Vagina (tissue), 2 donors: Measurements from ENCODE around the gene PAFAH1B1. TPM values are rescaled to one million over a fixed set of nuclear protein-coding genes. Genes with fewer than 3 reads are reported as not detected.
"Not testable (repeated sequence)": the region's sequence is repeated elsewhere in the genome, so short reads cannot be mapped to it uniquely, and the experiment has no call there.

Source experiments
- DNase-seq, 2 donors: peaks; one replicate each; pipeline ENCODE4 v3.0.0-alpha.2; 2017; ENCODE audit errors: extremely low spot score in 2 of 2
- H3K27ac ChIP-seq: fragments of 200-600 bp; sonication (generic); one replicate; pipeline ENCODE4 v1.5.1; 2019
- H3K27me3 ChIP-seq: fragments of 200-600 bp; sonication (generic); one replicate; pipeline ENCODE4 v1.5.1; 2019
- H3K36me3 ChIP-seq, 2 donors: fragments of 200-600 bp; sonication (generic); one replicate each; pipeline ENCODE4 v1.5.1; 2017 to 2019
- H3K4me1 ChIP-seq: fragments of 200-600 bp; sonication (generic); one replicate; pipeline ENCODE4 v1.5.1; 2019
- H3K4me3 ChIP-seq, 2 donors: fragments of 200-600 bp; sonication (generic); 1 replicate in 1 of 2; 2 replicates in 1 of 2; pipeline ENCODE4 v1.5.1; 2016 to 2019
- H3K9me3 ChIP-seq: fragments of 200-600 bp; sonication (generic); one replicate; pipeline ENCODE4 v1.5.1; 2019
- POLR2A ChIP-seq, 2 donors: fragments of 450-650 bp; IDR thresholded peaks; one replicate each; pipeline ENCODE4 v1.6.1; 2017; ENCODE audit warnings: antibody characterized with exemption in 2 of 2, mild to moderate bottlenecking in 2 of 2, moderate library complexity in 2 of 2
- POLR2AphosphoS5 ChIP-seq, 2 donors: sonication (generic); formaldehyde crosslinking; IDR thresholded peaks; one replicate each; pipeline ENCODE4 v1.9.0; 2017; ENCODE audit warnings: antibody characterized with exemption in 2 of 2, mild to moderate bottlenecking in 2 of 2, low read depth in 1 of 2; ENCODE audit not compliant: insufficient read depth in 1 of 2
- intact Hi-C: fragments of 100-400 bp; cut with DNase I; formaldehyde crosslinking; loops from one replicate; pipeline ENCODE4 v1.15.1; 2023
- total RNA-seq: library from RNA; depleted of rRNA; stranded (reverse); fragments of >200 nt; gene quantifications from one replicate; pipeline ENCODE4 v1.2.3, GENCODE V29; 2016
- TF ChIP-seq, protein P1 (sequence below), 3 experiments: fragments of 450-650 bp in 2 of 3; fragments of 200-600 bp in 1 of 3; sonication (generic) in 1 of 3; IDR thresholded peaks; one replicate each; pipeline ENCODE4 v1.5.1; 2017 to 2019; ENCODE audit warnings: antibody characterized with exemption in 3 of 3, mild to moderate bottlenecking in 2 of 3, moderate library complexity in 2 of 3

PAFAH1B1 gene
- total RNA-seq, 1 donor from 2014 or later = 102 TPM

DNA sequence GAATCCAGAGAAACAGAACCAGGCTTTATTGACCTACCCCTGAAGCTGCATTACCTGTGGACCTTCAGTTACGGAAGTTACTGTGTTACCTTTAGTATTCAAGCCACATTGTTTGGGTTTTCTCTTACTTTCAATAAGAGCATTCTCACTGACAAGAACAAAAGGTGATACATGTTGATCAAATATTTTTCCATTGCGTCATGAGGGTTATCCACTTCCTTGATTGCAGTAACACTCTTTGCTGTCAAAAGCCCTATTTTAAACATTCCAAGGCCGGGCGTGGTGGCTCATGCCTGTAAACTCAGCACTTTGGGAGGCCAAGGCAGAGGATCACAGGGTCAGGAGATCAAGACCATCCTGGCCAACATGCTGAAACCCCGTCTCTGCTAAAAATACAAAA, 28.6 kb upstream of the PAFAH1B1 start:
- intact Hi-C loops = no loop called here
- Histone ChIP-seq H3K27ac (peak overlapping the region; percentile 47), H3K36me3 (no peaks in the 10 kb centered on the region), H3K9me3 (no peaks in the 10 kb centered on the region), H3K27me3 (no peaks in the 10 kb centered on the region), H3K4me1 (no peaks in the 10 kb centered on the region), H3K4me3 (no peak overlapping the region)
- no peak for TF ChIP-seq POLR2A (IDR thresholded peaks at IDR 0.05)
- TF ChIP-seq, protein P1, sequence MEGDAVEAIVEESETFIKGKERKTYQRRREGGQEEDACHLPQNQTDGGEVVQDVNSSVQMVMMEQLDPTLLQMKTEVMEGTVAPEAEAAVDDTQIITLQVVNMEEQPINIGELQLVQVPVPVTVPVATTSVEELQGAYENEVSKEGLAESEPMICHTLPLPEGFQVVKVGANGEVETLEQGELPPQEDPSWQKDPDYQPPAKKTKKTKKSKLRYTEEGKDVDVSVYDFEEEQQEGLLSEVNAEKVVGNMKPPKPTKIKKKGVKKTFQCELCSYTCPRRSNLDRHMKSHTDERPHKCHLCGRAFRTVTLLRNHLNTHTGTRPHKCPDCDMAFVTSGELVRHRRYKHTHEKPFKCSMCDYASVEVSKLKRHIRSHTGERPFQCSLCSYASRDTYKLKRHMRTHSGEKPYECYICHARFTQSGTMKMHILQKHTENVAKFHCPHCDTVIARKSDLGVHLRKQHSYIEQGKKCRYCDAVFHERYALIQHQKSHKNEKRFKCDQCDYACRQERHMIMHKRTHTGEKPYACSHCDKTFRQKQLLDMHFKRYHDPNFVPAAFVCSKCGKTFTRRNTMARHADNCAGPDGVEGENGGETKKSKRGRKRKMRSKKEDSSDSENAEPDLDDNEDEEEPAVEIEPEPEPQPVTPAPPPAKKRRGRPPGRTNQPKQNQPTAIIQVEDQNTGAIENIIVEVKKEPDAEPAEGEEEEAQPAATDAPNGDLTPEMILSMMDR (IDR thresholded peaks at IDR 0.05) = no peak
- TF ChIP-seq POLR2AphosphoS5 (IDR thresholded peaks at IDR 0.05; ENCODE audit: insufficient read depth in 1 of 2, low read depth in 1 of 2) = peak in 1 of 2 donors; percentile 70
- DNase-seq = no peak

DNA sequence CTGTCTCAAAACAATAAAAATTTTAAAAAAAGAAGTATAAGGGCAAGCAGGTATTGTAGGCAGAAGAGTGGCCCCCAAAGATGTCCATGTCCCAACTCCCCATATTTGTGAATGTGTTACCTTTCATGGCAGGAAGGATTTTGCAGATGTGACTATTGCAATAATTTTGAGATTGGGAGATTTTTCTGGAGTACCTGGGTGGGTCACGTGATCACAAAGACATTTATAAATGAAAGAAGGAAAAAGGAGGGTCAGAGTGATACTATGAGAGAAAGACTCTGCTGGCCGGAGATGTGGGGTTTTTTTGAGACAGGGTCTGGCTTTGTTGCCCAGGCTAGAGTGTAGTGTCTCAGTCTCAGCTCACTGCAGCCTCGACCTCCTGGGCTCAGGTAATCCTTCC, 27.4 kb upstream of the PAFAH1B1 start:
- intact Hi-C loops = no loop called here
- Histone ChIP-seq H3K27me3 (no peaks in the 10 kb centered on the region), H3K27ac (no peak overlapping the region), H3K36me3 (no peaks in the 10 kb centered on the region), H3K9me3 (no peaks in the 10 kb centered on the region), H3K4me3 (no peak overlapping the region), H3K4me1 (no peaks in the 10 kb centered on the region)
- DNase-seq = no peak
- TF ChIP-seq, protein P1 (IDR thresholded peaks at IDR 0.05) = no peak
- TF ChIP-seq POLR2A (IDR thresholded peaks at IDR 0.05) = no peak
- TF ChIP-seq POLR2AphosphoS5 (IDR thresholded peaks at IDR 0.05; ENCODE audit: insufficient read depth in 1 of 2, low read depth in 1 of 2) = no peak

DNA sequence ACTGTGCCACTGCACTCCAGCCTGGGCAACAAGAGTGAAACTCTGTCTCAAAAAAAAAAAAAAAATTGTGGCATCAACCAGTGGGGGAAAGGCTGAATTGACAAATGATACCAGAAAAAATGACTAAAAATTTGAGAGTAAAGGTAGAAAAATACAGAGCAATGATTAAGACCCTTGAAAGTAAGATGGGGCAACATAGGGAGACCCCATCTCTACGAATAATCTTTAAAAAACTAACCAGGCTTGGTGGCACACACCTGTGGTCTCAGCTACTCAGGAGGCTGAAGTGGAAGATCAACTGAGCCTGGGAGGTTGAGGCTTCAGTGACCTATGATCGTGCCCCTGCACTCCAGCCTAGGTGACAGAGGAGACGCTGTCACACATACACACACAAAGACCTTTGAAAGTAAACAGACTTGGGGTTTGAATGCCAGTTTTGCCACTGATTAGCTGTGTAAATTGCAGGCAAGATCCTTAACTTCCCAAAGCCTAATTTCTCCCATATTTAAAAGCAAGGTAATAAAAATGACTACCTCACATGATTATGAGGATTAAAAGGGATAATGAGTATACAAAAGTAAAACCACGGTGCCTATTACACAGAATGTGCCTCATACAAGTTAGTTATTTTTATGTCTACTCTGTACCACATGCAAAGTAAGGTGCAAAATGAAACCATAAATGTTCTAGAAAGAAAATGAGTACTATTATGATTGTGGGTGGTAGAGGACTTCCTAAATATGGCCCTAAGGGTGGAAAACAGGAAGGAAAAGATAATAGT, 21.7 kb upstream of the PAFAH1B1 start:
- Histone ChIP-seq H3K4me1 (no peaks in the 10 kb centered on the region), H3K27me3 (no peaks in the 10 kb centered on the region), H3K9me3 (no peaks in the 10 kb centered on the region), H3K27ac (no peak overlapping the region), H3K36me3 (no peaks in the 10 kb centered on the region), H3K4me3 (no peak overlapping the region)
- no peak for DNase-seq
- intact Hi-C loops = no loop called here
- TF ChIP-seq, protein P1 (IDR thresholded peaks at IDR 0.05) = no peak
- no peak for TF ChIP-seq POLR2AphosphoS5 (IDR thresholded peaks at IDR 0.05; ENCODE audit: insufficient read depth in 1 of 2, low read depth in 1 of 2)
- TF ChIP-seq POLR2A (IDR thresholded peaks at IDR 0.05) = no peak

DNA sequence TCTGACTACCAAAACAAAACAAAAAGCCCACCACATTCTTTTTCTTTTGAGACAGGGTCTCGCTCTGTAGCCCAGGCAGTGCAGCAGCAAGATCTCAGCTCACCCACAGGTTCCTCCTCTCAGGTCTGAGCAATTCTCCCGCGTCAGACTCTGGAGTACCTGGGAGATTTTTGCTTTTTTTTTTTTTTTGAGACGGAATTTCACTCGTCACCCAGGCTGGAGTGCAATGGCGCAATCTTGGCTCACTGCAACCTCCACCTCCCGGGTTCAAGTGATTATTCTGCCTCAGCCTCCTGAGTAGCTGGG, 21.2 kb upstream of the PAFAH1B1 start:
- H3K9me3 ChIP-seq, H3K4me1 ChIP-seq, H3K27me3 ChIP-seq, H3K4me3 ChIP-seq, H3K27ac ChIP-seq, DNase-seq, H3K36me3 ChIP-seq, intact Hi-C loops: not testable (repeated sequence)

DNA sequence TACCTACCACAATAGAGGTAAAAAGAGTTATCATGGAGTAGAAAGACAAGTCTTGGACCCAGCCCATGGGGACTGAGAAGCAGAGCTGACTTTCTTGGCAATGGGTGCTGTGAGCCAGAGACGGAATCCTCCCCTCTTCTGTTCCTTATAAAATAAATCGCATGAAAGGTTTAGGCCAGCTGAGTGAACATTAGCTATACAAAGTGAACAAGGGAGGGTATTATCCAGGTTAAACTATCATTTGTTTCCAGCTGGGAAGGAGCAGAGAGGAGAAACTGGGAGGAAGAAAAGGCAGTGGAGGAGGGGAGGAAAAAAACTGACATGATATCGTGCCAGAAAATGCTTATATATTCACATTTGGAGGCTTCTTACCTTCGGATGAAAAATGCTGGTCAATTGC, 13.3 kb upstream of the PAFAH1B1 start:
- Histone ChIP-seq H3K36me3 (no peaks in the 10 kb centered on the region), H3K4me1 (no peaks in the 10 kb centered on the region), H3K27me3 (peaks cover 3% of the 10 kb centered on the region), H3K4me3 (no peak overlapping the region), H3K27ac (no peak overlapping the region), H3K9me3 (no peaks in the 10 kb centered on the region)
- intact Hi-C loops = no loop called here
- DNase-seq = no peak
- TF ChIP-seq, protein P1 (IDR thresholded peaks at IDR 0.05) = no peak
- TF ChIP-seq POLR2A (IDR thresholded peaks at IDR 0.05) = no peak
- no peak for TF ChIP-seq POLR2AphosphoS5 (IDR thresholded peaks at IDR 0.05; ENCODE audit: insufficient read depth in 1 of 2, low read depth in 1 of 2)
